H1 (cell line): Measurements from ENCODE around the gene TARS2. TPM values are rescaled to one million over a fixed set of nuclear protein-coding genes. Genes with fewer than 3 reads are reported as not detected.

Experiments used
- BRCA1 ChIP-seq: IDR thresholded peaks from 2 replicates; pipeline ENCODE4 v1.6.1; 2012; ENCODE audit warnings: low read depth, low read length, improper control_type of control experiment
- CHD7 ChIP-seq: fragments of 300-600 bp; sonication (generic); IDR thresholded peaks from 2 replicates; pipeline ENCODE4 v1.7.1; 2012; ENCODE audit warnings: low read length, moderate library complexity, mild to moderate bottlenecking, inconsistent platforms; ENCODE audit not compliant: insufficient replicate concordance
- EGR1 ChIP-seq: IDR thresholded peaks from 2 replicates; pipeline ENCODE4 v1.6.1; 2011; ENCODE audit warnings: low read depth, low read length, borderline replicate concordance
- HDAC2 ChIP-seq, 2 experiments: fragments of 300-600 bp in 1 of 2; sonication (generic) in 1 of 2; IDR thresholded peaks; 2 replicates each; pipeline ENCODE4 v1.6.1; 2011 to 2012; ENCODE audit warnings: low read depth in 2 of 2, low read length in 2 of 2, mild to moderate bottlenecking in 2 of 2, moderate library complexity in 2 of 2, borderline replicate concordance in 1 of 2, inconsistent platforms in 1 of 2
- JUN ChIP-seq: IDR thresholded peaks from 2 replicates; pipeline ENCODE4 v1.6.1; 2011; ENCODE audit warnings: low read depth, mild to moderate bottlenecking, improper control_type of control experiment, low read length
- KDM1A ChIP-seq: fragments of 200-600, 300-600 bp; sonication (generic); IDR thresholded peaks from 2 replicates; pipeline ENCODE4 v1.7.1; 2016; ENCODE audit warnings: mild to moderate bottlenecking, low read length, borderline replicate concordance
- MAX ChIP-seq: IDR thresholded peaks from 2 replicates; pipeline ENCODE4 v1.6.1; 2012; ENCODE audit warnings: inconsistent platforms
- NRF1 ChIP-seq: IDR thresholded peaks from 2 replicates; pipeline ENCODE4 v1.6.1; 2011; ENCODE audit warnings: mild to moderate bottlenecking, low read depth, low read length, improper control_type of control experiment
- SIN3A ChIP-seq, 2 experiments: IDR thresholded peaks in 1 of 2; conservative IDR thresholded peaks in 1 of 2; 2 replicates each; pipeline ENCODE4 v1.6.1; 2011 to 2012; ENCODE audit warnings: low read length in 2 of 2, improper control_type of control experiment in 1 of 2, low read depth in 1 of 2, mild to moderate bottlenecking in 1 of 2
- SIRT6 ChIP-seq: IDR thresholded peaks from one replicate; pipeline ENCODE4 v1.7.1; 2012; ENCODE audit warnings: low read length, inconsistent platforms
- SUZ12 ChIP-seq: fragments of 200-600 bp; sonication (generic); IDR thresholded peaks from 2 replicates; pipeline ENCODE4 v1.6.1; 2012; ENCODE audit warnings: mild to moderate bottlenecking, inconsistent platforms, low read length, moderate library complexity, mixed read lengths
- YY1 ChIP-seq: IDR thresholded peaks from 2 replicates; pipeline ENCODE4 v1.6.1; 2011; ENCODE audit warnings: low read depth, mild to moderate bottlenecking, low read length
- polyA plus RNA-seq, 7 experiments: library from polyadenylated mRNA; depleted of rRNA in 3 of 7; stranded (reverse) in 5 of 7; unstranded in 2 of 7; fragments of >200 nt in 5 of 7; fragments of 200-250 nt in 2 of 7; gene quantifications; 1 replicate in 5 of 7; 2 replicates in 1 of 7; 4 replicates in 1 of 7; pipeline versions ENCODE4 v1.2.1 to v1.2.3, GENCODE V29; 2011 to 2013; ENCODE audit warnings: missing spikeins in 2 of 7, mixed read lengths in 2 of 7
- total RNA-seq: library from RNA; stranded (reverse); fragmentation: NEBNext Ultra II Directional; extraction: Animal tissue kit (Norgen Biotek cat#: 25700); gene quantifications from 2 replicates; pipeline ENCODE4 v1.2.1, GENCODE V29; 2021

TARS2 gene
- total and polyA plus RNA-seq, 2 of the 8 experiments (the other 6 are each of a cell fraction or from before 2014, with no cell fraction given) = 38.9 to 39.1 TPM

GRCh38 chr1:150469291-150469690 lies 17.9 kb upstream of the TARS2 start (continued):
- TF ChIP-seq CHD7 (no peak), YY1 (no peak), MAX (no peak), JUN (no peak), EGR1 (no peak), KDM1A (no peak), SIN3A (conservative IDR thresholded peaks at IDR 0.05 in 1 of 2, IDR thresholded peaks at IDR 0.05 in 1 of 2; ENCODE audit: low read depth in 1 of 2, low read length in 2 of 2) (no peak), SUZ12 (no peak), BRCA1 (no peak), NRF1 (no peak), SIRT6 (no peak), HDAC2 (IDR thresholded peaks at IDR 0.05; ENCODE audit: borderline replicate concordance in 1 of 2, low read depth in 2 of 2, low read length in 2 of 2) (no peak)
